ENCODE results near the gene ELMOD3. TPM values are rescaled to one million over a fixed set of nuclear protein-coding genes. Genes with fewer than 3 reads are reported as not detected.

The ELMOD3 gene
- total and polyA plus RNA-seq, 9 of the 15 experiments (the other 6 are each of a cell fraction or from before 2014, with no cell fraction given) = 2.7 to 18.7 (median 11.6) TPM

DNA sequence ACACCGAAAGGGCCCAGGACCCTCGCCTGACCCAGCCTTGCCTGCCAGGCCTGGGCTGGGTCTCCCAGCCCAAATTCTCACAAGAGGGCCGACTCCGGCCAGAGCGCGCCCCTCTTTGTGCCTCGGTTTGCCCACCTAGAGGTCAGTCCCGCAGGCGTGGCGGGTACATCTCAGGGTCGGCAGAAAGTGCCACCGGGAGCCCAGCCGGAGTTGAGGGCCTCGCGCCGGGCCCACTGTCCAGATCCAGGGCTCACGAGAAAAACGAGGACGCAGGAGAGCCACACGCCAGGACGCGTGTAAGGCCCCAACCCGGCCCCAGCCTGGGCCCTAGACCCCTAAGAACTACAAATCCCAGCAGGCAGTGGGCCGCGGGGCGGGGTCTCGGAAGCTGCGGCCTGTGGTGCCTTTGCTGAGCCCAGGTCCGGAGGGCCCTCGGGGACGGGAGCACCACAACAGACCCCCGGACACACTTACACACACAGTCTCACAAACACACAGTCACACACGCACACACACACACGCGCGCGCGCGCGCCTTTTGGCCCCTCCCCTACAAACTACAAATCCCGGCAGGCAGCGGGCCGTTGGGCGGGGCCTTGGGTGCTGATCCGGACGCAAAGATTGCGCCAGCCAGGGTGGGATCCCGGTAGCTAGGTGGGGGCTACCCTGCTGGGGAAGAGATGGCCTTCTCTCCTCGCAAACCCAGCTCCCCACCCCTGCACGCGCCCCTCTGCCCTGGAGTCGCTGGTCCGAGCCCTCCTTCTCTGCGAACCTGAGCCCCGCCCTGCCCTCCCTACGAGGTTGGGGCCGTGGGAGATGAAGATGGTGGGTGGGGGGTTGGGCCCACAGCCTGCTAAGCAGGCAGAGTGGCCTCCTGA lies 63.8 kb downstream of the ELMOD3 start, which contains the start of gene SH2D6:
Gene SH2D6, plus strand, starts transcription at position 583 of the 877 bp plus-strand sequence. CDS start 10,752 bp downstream, outside the sequence.
- ChIA-PET POLR2A (interaction anchor here (0.6 to 63.9 kb wide), 5 partner anchors 73 to 158 kb away, joined by 3 to 1576 read pairs (median 4); partner anchors contain the start of genes MAT2A and VAMP8), CTCF (ENCODE audit: low intra/inter-chr PET ratio) (interaction anchor here (0.6 kb wide), 1 partner anchor 475 kb away, joined by 3 read pairs; no protein-coding TSS in a partner anchor)
- peak; percentile 75 for ATAC-seq
- Histone ChIP-seq H4K20me1 (replicated peaks; ENCODE audit: control insufficient read depth, insufficient read depth, low read length) (no peaks in the 10 kb centered on the region), H3K27me3 (ENCODE audit: control insufficient read depth in 2 of 2, insufficient read depth in 2 of 2, low read length in 2 of 2) (no peaks in the 10 kb centered on the region), H3K4me3 (peak within 1 kb of the TSS; percentile 53), H3K4me1 (replicated peaks in 1 of 2; ENCODE audit: control insufficient read depth in 2 of 2, insufficient read depth in 2 of 2, low read length in 2 of 2) (peaks cover 65 to 71% of the 10 kb centered on the region in 2 experiments), H3K36me3 (ENCODE audit: control insufficient read depth, insufficient read depth, low read length) (no peaks in the 10 kb centered on the region), H3K4me2 (ENCODE audit: insufficient read depth, low read length) (peak within 1 kb of the TSS; percentile 85), H2AFZ (ENCODE audit: low read depth, low read length) (peak within 1 kb of the TSS; percentile 99), H3K9me1 (ENCODE audit: control insufficient read depth, insufficient read depth, low read length) (peaks cover 3% of the 10 kb centered on the region), H3K27ac (ENCODE audit: extremely low read depth, low read depth, low read length) (peak within 1 kb of the TSS; percentile 91), H3K9ac (ENCODE audit: insufficient read depth in 1 of 2, low read depth in 2 of 2, low read length in 2 of 2) (peak within 1 kb of the TSS; percentile 89 to 95), H3K9me3 (replicated peaks; ENCODE audit: control insufficient read depth, insufficient read depth, low read depth, low read length) (no peaks in the 10 kb centered on the region), H3K79me2 (ENCODE audit: control insufficient read depth, insufficient read depth, low read length) (peaks cover 18% of the 10 kb centered on the region; the same call in 2 of the 3 replicates)
- FAIRE-seq = no peak
- 17% methylated on average over 35 of the region's 57 CpGs for WGBS (ENCODE audit: insufficient coverage, low coverage, missing lambda C conversion rate)
- peak; percentile 90 to 93 (median 92) for DNase-seq (ENCODE audit: extremely low read depth in 1 of 4, low spot score in 3 of 4)
- no TSS peak for BruUV-seq (replicated peaks)
- intact Hi-C loops (cut with micrococcal nuclease) (loop anchor here (5.0 to 10.0 kb wide), 3 partner anchors 91 to 686 kb away; partner anchors contain the start of genes POLR1A, PTCD3 and TGOLN2), in situ Hi-C loops (cut with MboI) (loop anchor here (5.0 kb wide), 1 partner anchor 139 kb away; no protein-coding TSS in a partner anchor)
- TF ChIP-seq ESRRB (CRISPR knock-in tag; IDR thresholded peaks at IDR 0.05; ENCODE audit: borderline replicate concordance) (0 out of 2 replicates have a peak, but pooled peaks have one; percentile 22), SRF (CRISPR knock-in tag; IDR thresholded peaks at IDR 0.05) (peak in 1 of 2 experiments; percentile 46; a peak in 1 of 4 replicates), PML (IDR thresholded peaks at IDR 0.05; ENCODE audit: low read length) (peak; percentile 48; the same call in 1 of the 2 replicates), ZNF586 (CRISPR knock-in tag; conservative IDR thresholded peaks at IDR 0.05) (no peak), GTF2A2 (tag; IDR thresholded peaks at IDR 0.05) (0 out of 2 replicates have a peak, but pooled peaks have one; percentile 28), POLR2AphosphoS5 (IDR thresholded peaks at IDR 0.05; ENCODE audit: control insufficient read depth, insufficient read depth, low read depth, low read length) (peak; percentile 53; the same call in 1 of the 2 replicates), HDAC2 (IDR thresholded peaks at IDR 0.05) (peak; percentile 30; the same call in 1 of the 2 replicates), FUS (optimal IDR thresholded peaks at IDR 0.05; ENCODE audit: low read depth, low read length) (no peak), CBFB (CRISPR knock-in tag; IDR thresholded peaks at IDR 0.05) (peak; percentile 77; the same call in 1 of the 2 replicates), RBM22 (IDR thresholded peaks at IDR 0.05; ENCODE audit: low read depth, low read length, poor library complexity, severe bottlenecking) (peak; percentile 21)
- TF ChIP-seq, protein P1, sequence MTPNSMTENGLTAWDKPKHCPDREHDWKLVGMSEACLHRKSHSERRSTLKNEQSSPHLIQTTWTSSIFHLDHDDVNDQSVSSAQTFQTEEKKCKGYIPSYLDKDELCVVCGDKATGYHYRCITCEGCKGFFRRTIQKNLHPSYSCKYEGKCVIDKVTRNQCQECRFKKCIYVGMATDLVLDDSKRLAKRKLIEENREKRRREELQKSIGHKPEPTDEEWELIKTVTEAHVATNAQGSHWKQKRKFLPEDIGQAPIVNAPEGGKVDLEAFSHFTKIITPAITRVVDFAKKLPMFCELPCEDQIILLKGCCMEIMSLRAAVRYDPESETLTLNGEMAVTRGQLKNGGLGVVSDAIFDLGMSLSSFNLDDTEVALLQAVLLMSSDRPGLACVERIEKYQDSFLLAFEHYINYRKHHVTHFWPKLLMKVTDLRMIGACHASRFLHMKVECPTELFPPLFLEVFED (CRISPR knock-in tag; conservative IDR thresholded peaks at IDR 0.05) = 0 out of 2 replicates have a peak, but pooled peaks have one; percentile 28
- TF ChIP-seq, protein P2, sequence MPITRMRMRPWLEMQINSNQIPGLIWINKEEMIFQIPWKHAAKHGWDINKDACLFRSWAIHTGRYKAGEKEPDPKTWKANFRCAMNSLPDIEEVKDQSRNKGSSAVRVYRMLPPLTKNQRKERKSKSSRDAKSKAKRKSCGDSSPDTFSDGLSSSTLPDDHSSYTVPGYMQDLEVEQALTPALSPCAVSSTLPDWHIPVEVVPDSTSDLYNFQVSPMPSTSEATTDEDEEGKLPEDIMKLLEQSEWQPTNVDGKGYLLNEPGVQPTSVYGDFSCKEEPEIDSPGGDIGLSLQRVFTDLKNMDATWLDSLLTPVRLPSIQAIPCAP (CRISPR knock-in tag; IDR thresholded peaks at IDR 0.05; ENCODE audit: borderline replicate concordance) = peak; percentile 65; the same call in 1 of the 2 replicates
- TF ChIP-seq, protein P3, sequence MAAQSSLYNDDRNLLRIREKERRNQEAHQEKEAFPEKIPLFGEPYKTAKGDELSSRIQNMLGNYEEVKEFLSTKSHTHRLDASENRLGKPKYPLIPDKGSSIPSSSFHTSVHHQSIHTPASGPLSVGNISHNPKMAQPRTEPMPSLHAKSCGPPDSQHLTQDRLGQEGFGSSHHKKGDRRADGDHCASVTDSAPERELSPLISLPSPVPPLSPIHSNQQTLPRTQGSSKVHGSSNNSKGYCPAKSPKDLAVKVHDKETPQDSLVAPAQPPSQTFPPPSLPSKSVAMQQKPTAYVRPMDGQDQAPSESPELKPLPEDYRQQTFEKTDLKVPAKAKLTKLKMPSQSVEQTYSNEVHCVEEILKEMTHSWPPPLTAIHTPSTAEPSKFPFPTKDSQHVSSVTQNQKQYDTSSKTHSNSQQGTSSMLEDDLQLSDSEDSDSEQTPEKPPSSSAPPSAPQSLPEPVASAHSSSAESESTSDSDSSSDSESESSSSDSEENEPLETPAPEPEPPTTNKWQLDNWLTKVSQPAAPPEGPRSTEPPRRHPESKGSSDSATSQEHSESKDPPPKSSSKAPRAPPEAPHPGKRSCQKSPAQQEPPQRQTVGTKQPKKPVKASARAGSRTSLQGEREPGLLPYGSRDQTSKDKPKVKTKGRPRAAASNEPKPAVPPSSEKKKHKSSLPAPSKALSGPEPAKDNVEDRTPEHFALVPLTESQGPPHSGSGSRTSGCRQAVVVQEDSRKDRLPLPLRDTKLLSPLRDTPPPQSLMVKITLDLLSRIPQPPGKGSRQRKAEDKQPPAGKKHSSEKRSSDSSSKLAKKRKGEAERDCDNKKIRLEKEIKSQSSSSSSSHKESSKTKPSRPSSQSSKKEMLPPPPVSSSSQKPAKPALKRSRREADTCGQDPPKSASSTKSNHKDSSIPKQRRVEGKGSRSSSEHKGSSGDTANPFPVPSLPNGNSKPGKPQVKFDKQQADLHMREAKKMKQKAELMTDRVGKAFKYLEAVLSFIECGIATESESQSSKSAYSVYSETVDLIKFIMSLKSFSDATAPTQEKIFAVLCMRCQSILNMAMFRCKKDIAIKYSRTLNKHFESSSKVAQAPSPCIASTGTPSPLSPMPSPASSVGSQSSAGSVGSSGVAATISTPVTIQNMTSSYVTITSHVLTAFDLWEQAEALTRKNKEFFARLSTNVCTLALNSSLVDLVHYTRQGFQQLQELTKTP (IDR thresholded peaks at IDR 0.05; ENCODE audit: low read depth in 1 of 2, partially characterized antibody in 2 of 2) = peak; percentile 25 to 97

Measured in K562 (cell line).